Right lobe of liver (tissue), 6 donors: ENCODE data around the gene MYO5A. TPM values are rescaled to one million over a fixed set of nuclear protein-coding genes. Genes with fewer than 3 reads are reported as not detected.

Experiments used
- ATAC-seq, 4 donors: fragments of 200-7000 bp; cut with Tn5 transposase; one replicate each; pipeline ENCODE4 v1.9.1; 2020; ENCODE audit warnings: mild to moderate bottlenecking in 4 of 4, moderate library complexity in 4 of 4
- DNase-seq, 3 donors: peaks; one replicate each; pipeline ENCODE4 v3.0.0-alpha.2; 2020
- H3K27ac ChIP-seq, 3 donors: fragments of 200-600 bp; one replicate each; pipeline ENCODE4 v1.8.0; 2022
- H3K27me3 ChIP-seq, 2 donors: fragments of 200-600 bp; one replicate each; pipeline ENCODE4 v1.8.0; 2022
- H3K36me3 ChIP-seq, 4 donors: fragments of 200-600 bp; sonication (generic) in 1 of 4; one replicate each; pipeline versions ENCODE4 v1.5.1 to v1.8.0; 2017 to 2022; ENCODE audit warnings: control low read depth in 1 of 4
- H3K4me1 ChIP-seq, 4 donors: fragments of 200-600 bp; sonication (generic) in 1 of 4; one replicate each; pipeline versions ENCODE4 v1.5.1 to v1.8.0; 2017 to 2022; ENCODE audit warnings: control low read depth in 1 of 4
- H3K4me3 ChIP-seq, 3 donors: fragments of 200-600 bp; one replicate each; pipeline ENCODE4 v1.8.0; 2022
- H3K9me3 ChIP-seq, 4 donors: fragments of 200-600 bp; sonication (generic) in 1 of 4; one replicate each; pipeline versions ENCODE4 v1.5.1 to v1.8.0; 2017 to 2022; ENCODE audit warnings: control low read depth in 1 of 4
- CTCF ChIP-seq, 4 donors: fragments of 200-600 bp in 3 of 4; fragments of 450-650 bp in 1 of 4; IDR thresholded peaks; one replicate each; pipeline versions ENCODE4 v1.5.1 to v1.8.0; 2016 to 2022; ENCODE audit warnings: antibody characterized with exemption in 4 of 4, mild to moderate bottlenecking in 2 of 4
- POLR2A ChIP-seq: fragments of 450-650 bp; IDR thresholded peaks from one replicate; pipeline ENCODE4 v1.6.1; 2017; ENCODE audit warnings: antibody characterized with exemption, mild to moderate bottlenecking
- WGBS: methylation state at CpG from one replicate; pipeline ENCODE4 v1.1.6; 2018; ENCODE audit warnings: low coverage, low lambda C conversion rate; ENCODE audit not compliant: insufficient coverage; ENCODE audit errors: missing lambda C conversion rate; 5-methylcytosine and 5-hydroxymethylcytosine counted together
- intact Hi-C, 2 donors: fragments of 100-400 bp; cut with DNase I; formaldehyde crosslinking; loops; one replicate each; pipeline versions ENCODE4 v1.11.2 to v1.14.1; 2022
- total RNA-seq, 6 experiments: library from RNA; depleted of rRNA in 2 of 6; stranded (reverse); fragments of >200 nt in 2 of 6; fragmentation: NEBNext Ultra II Directional in 3 of 6; extraction: Animal tissue kit (Norgen Biotek cat#: 25700) in 3 of 6; gene quantifications; one replicate each; pipeline versions ENCODE4 v1.1.0 to v1.2.4, GENCODE V29; 2016 to 2023
- donor health status: DM: no; HTN: yes; CAD: no.
- donor health status: DM: no; HTN: no; CAD: no.
- donor health status: DM: no; HTN: no; CAD: no.
- donor health status: DM: no; HTN: yes; CAD: no.
- donor health status: DM: no; HTN: yes; CAD: no.

The MYO5A gene
- total RNA-seq, 6 experiments from 2014 or later = 3.2 to 13.3 (median 5.0) TPM

GRCh38 chr15:52361494-52361893 is 167.2 kb downstream of the MYO5A start:
- no peaks in the 10 kb centered on the region for H3K27me3 ChIP-seq
- H3K4me1 ChIP-seq = no peaks in the 10 kb centered on the region
- 74% methylated on average over 4 of the region's 4 CpGs for WGBS
- no peak for DNase-seq
- intact Hi-C loops = no loop called here
- peak in 1 of 4 donors; percentile 21 for ATAC-seq
- H3K27ac ChIP-seq = no peak overlapping the region
- no peaks in the 10 kb centered on the region for H3K9me3 ChIP-seq
- no peaks in the 10 kb centered on the region for H3K36me3 ChIP-seq
- TF ChIP-seq CTCF (IDR thresholded peaks at IDR 0.05) (no peak), POLR2A (no peak)
- no peak overlapping the region for H3K4me3 ChIP-seq

GRCh38 chr15:52360229-52361203 is 168.2 kb downstream of the MYO5A start:
- ATAC-seq (no peak), DNase-seq (no peak)
- intact Hi-C loops = no loop called here
- no peak overlapping the region for H3K27ac ChIP-seq
- H3K27me3 ChIP-seq = no peaks in the 10 kb centered on the region
- no peak for TF ChIP-seq POLR2A
- TF ChIP-seq CTCF (IDR thresholded peaks at IDR 0.05) = no peak
- 90% methylated on average over 9 of the region's 9 CpGs for WGBS
- no peak overlapping the region for H3K4me3 ChIP-seq
- no peaks in the 10 kb centered on the region for H3K36me3 ChIP-seq
- no peaks in the 10 kb centered on the region for H3K9me3 ChIP-seq
- no peaks in the 10 kb centered on the region for H3K4me1 ChIP-seq

GRCh38 chr15:52359722-52360121 is 169.0 kb downstream of the MYO5A start:
- intact Hi-C loops = no loop called here
- Histone ChIP-seq H3K27me3 (no peaks in the 10 kb centered on the region), H3K36me3 (no peaks in the 10 kb centered on the region), H3K4me3 (no peak overlapping the region), H3K9me3 (no peaks in the 10 kb centered on the region), H3K4me1 (no peaks in the 10 kb centered on the region), H3K27ac (no peak overlapping the region)
- no peak for DNase-seq
- WGBS = 44% methylated on average over 1 of the region's 1 CpG
- TF ChIP-seq POLR2A (no peak), CTCF (IDR thresholded peaks at IDR 0.05) (no peak)
- no peak for ATAC-seq

GRCh38 chr15:52357949-52358348 is 170.7 kb downstream of the MYO5A start:
- WGBS = 94% methylated on average over 4 of the region's 5 CpGs
- ATAC-seq = no peak
- Histone ChIP-seq H3K36me3 (no peaks in the 10 kb centered on the region), H3K4me3 (no peak overlapping the region), H3K27ac (no peak overlapping the region), H3K4me1 (no peaks in the 10 kb centered on the region), H3K9me3 (no peaks in the 10 kb centered on the region), H3K27me3 (no peaks in the 10 kb centered on the region)
- intact Hi-C loops = no loop called here
- no peak for DNase-seq
- TF ChIP-seq CTCF (IDR thresholded peaks at IDR 0.05) (no peak), POLR2A (no peak)
